ENCODE measurements around the gene ENPP1.

The ENPP1 gene

DNA sequence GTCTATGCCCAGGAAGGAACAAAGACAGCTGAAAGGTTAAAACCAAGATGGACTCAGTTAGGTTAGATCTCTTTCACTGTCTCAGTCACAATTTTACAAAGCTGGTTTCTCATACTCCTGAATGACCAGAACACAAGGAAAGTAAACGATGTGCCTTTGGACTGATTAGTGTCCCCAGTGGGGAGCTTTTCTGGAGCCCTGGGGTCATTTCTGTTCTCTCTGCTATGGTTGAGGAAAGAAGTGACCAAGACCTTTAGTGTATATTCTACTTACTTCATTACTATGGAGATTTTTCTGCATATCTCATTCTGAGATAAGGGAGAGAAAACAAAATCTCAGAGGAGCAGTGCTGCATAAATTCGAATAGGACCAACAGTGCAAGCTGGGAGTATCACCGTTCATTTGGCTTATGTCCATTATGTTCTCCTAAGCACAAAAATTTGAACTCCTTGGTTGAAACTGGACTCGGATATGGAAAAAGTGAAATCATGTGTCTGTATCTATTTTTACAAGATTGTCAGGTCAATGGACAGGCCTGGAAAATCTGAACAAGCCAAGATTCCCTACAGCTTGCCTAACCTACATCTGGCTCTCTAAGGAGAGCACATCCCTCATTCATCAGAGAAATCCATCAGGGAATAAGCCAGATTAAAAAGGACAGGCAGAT, 34.4 kb upstream of the ENPP1 start:
- no peak overlapping the region for H3K27ac ChIP-seq (ENCODE audit: low read depth, low read length)
- H3K4me1 ChIP-seq (ENCODE audit: control insufficient read depth, low read length) = no peaks in the 10 kb centered on the region

DNA sequence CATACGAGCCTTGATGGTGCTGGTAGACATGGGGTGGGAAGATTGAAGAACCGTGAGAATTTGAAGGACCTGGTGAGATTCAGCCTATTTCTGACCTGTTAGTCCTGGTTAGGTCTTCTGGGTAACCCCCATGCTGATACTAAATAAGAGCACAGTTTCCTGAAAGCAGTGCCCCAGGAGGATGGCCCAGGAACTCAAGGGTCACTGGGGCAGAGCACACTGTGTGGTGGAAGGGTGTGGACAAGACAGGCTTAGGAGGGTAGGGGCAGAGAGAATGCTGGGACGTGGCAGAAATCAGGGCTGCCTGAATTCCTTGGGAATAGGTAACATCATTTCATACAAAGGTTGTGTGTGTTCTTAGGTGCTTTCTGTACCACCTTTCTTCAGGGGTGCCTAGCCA, 31.9 kb upstream of the ENPP1 start:
- no peak overlapping the region for H3K4me3 ChIP-seq (ENCODE audit: low read length)
- no peaks in the 10 kb centered on the region for H3K27me3 ChIP-seq (ENCODE audit: control insufficient read depth, low read length)
- TF ChIP-seq EZH2phosphoT487 (IDR thresholded peaks at IDR 0.05; ENCODE audit: borderline replicate concordance, low read length) = no peak
- TF ChIP-seq, protein P1, sequence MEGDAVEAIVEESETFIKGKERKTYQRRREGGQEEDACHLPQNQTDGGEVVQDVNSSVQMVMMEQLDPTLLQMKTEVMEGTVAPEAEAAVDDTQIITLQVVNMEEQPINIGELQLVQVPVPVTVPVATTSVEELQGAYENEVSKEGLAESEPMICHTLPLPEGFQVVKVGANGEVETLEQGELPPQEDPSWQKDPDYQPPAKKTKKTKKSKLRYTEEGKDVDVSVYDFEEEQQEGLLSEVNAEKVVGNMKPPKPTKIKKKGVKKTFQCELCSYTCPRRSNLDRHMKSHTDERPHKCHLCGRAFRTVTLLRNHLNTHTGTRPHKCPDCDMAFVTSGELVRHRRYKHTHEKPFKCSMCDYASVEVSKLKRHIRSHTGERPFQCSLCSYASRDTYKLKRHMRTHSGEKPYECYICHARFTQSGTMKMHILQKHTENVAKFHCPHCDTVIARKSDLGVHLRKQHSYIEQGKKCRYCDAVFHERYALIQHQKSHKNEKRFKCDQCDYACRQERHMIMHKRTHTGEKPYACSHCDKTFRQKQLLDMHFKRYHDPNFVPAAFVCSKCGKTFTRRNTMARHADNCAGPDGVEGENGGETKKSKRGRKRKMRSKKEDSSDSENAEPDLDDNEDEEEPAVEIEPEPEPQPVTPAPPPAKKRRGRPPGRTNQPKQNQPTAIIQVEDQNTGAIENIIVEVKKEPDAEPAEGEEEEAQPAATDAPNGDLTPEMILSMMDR (IDR thresholded peaks at IDR 0.05; ENCODE audit: low read depth, low read length, poor library complexity, severe bottlenecking) = no peak
- no peaks in the 10 kb centered on the region for H3K9me3 ChIP-seq (ENCODE audit: control insufficient read depth, insufficient read depth, low read length)
- H3K27ac ChIP-seq (ENCODE audit: low read depth, low read length) = no peak overlapping the region
- no peaks in the 10 kb centered on the region for H3F3A ChIP-seq (ENCODE audit: control insufficient read depth, insufficient read depth)
- H3K9me2 ChIP-seq (replicated peaks; ENCODE audit: control insufficient read depth, low read length) = no peaks in the 10 kb centered on the region
- H3K36me3 ChIP-seq (ENCODE audit: control insufficient read depth, low read length) = no peaks in the 10 kb centered on the region
- no peak overlapping the region for H3K4me2 ChIP-seq (ENCODE audit: low read length)
- H4K20me1 ChIP-seq (ENCODE audit: control insufficient read depth, insufficient read depth, low read depth, low read length) = no peaks in the 10 kb centered on the region
- no peaks in the 10 kb centered on the region for H3K4me1 ChIP-seq (ENCODE audit: control insufficient read depth, low read length)
- no peaks in the 10 kb centered on the region for H3K79me2 ChIP-seq (ENCODE audit: control insufficient read depth, low read length)

More for the DNA sequence above, 34.4 kb upstream of the ENPP1 start:
- Histone ChIP-seq H3F3A (ENCODE audit: control insufficient read depth, insufficient read depth) (no peaks in the 10 kb centered on the region), H4K20me1 (ENCODE audit: control insufficient read depth, insufficient read depth, low read depth, low read length) (no peaks in the 10 kb centered on the region), H3K4me3 (ENCODE audit: low read length) (no peak overlapping the region), H3K9me2 (replicated peaks; ENCODE audit: control insufficient read depth, low read length) (no peaks in the 10 kb centered on the region), H3K27me3 (ENCODE audit: control insufficient read depth, low read length) (no peaks in the 10 kb centered on the region), H3K36me3 (ENCODE audit: control insufficient read depth, low read length) (no peaks in the 10 kb centered on the region), H3K79me2 (ENCODE audit: control insufficient read depth, low read length) (no peaks in the 10 kb centered on the region), H3K4me2 (ENCODE audit: low read length) (no peak overlapping the region), H3K9me3 (ENCODE audit: control insufficient read depth, insufficient read depth, low read length) (no peaks in the 10 kb centered on the region)
- TF ChIP-seq EZH2phosphoT487 (IDR thresholded peaks at IDR 0.05; ENCODE audit: borderline replicate concordance, low read length) = no peak
- TF ChIP-seq, protein P1 (IDR thresholded peaks at IDR 0.05; ENCODE audit: low read depth, low read length, poor library complexity, severe bottlenecking) = no peak

DNA sequence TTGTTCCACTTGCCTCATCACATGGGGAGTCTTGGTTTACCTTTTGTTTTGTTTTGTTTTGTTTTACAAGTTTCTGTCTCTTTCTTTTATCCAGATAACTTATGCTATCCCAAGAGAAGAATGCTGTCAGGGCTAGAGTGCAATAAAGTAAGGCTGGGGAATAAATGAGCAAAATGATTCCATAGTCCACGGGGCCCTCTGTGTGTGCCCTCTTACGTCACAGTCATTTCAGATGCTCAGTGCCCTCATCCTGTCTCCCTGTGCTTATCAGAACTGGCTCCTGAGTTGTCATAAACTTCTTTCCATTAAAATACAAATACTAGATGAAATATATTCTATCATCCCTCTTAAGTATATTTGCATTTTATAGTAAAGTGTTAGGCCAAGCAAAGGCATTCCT, 30.8 kb upstream of the ENPP1 start:
- Histone ChIP-seq H3K36me3 (ENCODE audit: control insufficient read depth, low read length) (no peaks in the 10 kb centered on the region), H3F3A (ENCODE audit: control insufficient read depth, insufficient read depth) (no peaks in the 10 kb centered on the region), H3K9me2 (replicated peaks; ENCODE audit: control insufficient read depth, low read length) (no peaks in the 10 kb centered on the region), H3K79me2 (ENCODE audit: control insufficient read depth, low read length) (no peaks in the 10 kb centered on the region), H4K20me1 (ENCODE audit: control insufficient read depth, insufficient read depth, low read depth, low read length) (no peaks in the 10 kb centered on the region), H3K27me3 (ENCODE audit: control insufficient read depth, low read length) (no peaks in the 10 kb centered on the region), H3K4me2 (ENCODE audit: low read length) (no peak overlapping the region), H3K4me1 (ENCODE audit: control insufficient read depth, low read length) (no peaks in the 10 kb centered on the region), H3K27ac (ENCODE audit: low read depth, low read length) (no peak overlapping the region), H3K9me3 (ENCODE audit: control insufficient read depth, insufficient read depth, low read length) (no peaks in the 10 kb centered on the region), H3K4me3 (ENCODE audit: low read length) (no peak overlapping the region)
- TF ChIP-seq, protein P1 (IDR thresholded peaks at IDR 0.05; ENCODE audit: low read depth, low read length, poor library complexity, severe bottlenecking) = no peak
- TF ChIP-seq EZH2phosphoT487 (IDR thresholded peaks at IDR 0.05; ENCODE audit: borderline replicate concordance, low read length) = no peak

Measured in DOHH2 (cell line).